ENCODE measurements around the gene CAPG. TPM values are rescaled to one million over a fixed set of nuclear protein-coding genes. Genes with fewer than 3 reads are reported as not detected.

CAPG gene, protein sequence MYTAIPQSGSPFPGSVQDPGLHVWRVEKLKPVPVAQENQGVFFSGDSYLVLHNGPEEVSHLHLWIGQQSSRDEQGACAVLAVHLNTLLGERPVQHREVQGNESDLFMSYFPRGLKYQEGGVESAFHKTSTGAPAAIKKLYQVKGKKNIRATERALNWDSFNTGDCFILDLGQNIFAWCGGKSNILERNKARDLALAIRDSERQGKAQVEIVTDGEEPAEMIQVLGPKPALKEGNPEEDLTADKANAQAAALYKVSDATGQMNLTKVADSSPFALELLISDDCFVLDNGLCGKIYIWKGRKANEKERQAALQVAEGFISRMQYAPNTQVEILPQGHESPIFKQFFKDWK
- polyA plus RNA-seq (ENCODE audit: insufficient read length in 3 of 3), result 100 to 1,000 TPM; 113 to 146 (median 116) TPM
- long read RNA-seq, donor 1, transcript CAPG-201 (10 exons, 1,442 nt), result minor isoform, 5 of 51 reads
- long read RNA-seq, donor 1, transcript CAPG-204 (10 exons, 1,151 nt), result major isoform, 39 of 51 reads
- long read RNA-seq, donor 1, partial matches to known transcripts, result 6 of 51 reads
- long read RNA-seq, donor 1, other reads (novel, unspliced or antisense), result 0 of 51 reads
- long read RNA-seq, donor 2, transcript CAPG-201 (10 exons, 1,442 nt), result minor isoform, 5 of 62 reads
- long read RNA-seq, donor 2, transcript CAPG-204 (10 exons, 1,151 nt), result major isoform, 47 of 62 reads
- long read RNA-seq, donor 2, partial matches to known transcripts, result 6 of 62 reads
- long read RNA-seq, donor 2, other reads (novel, unspliced or antisense), result 0 of 62 reads
- long read RNA-seq, donor 3, transcript CAPG-204 (10 exons, 1,151 nt), result major isoform, 19 of 33 reads
- long read RNA-seq, donor 3, partial matches to known transcripts, result 10 of 33 reads
- long read RNA-seq, donor 3, other reads (novel, unspliced or antisense), result 0 of 33 reads
- long read RNA-seq, donor 4, transcript CAPG-204 (10 exons, 1,151 nt), result major isoform, 64 of 107 reads
- long read RNA-seq, donor 4, partial matches to known transcripts, result 36 of 107 reads
- long read RNA-seq, donor 4, other reads (novel, unspliced or antisense), result 0 of 107 reads
- long read RNA-seq, donor 5, transcript CAPG-204 (10 exons, 1,151 nt), result major isoform, 20 of 32 reads
- long read RNA-seq, donor 5, partial matches to known transcripts, result 10 of 32 reads
- long read RNA-seq, donor 5, other reads (novel, unspliced or antisense), result 0 of 32 reads
- long read RNA-seq, donor 6, transcript CAPG-204 (10 exons, 1,151 nt), result major isoform, 25 of 40 reads
- long read RNA-seq, donor 6, partial matches to known transcripts, result 12 of 40 reads
- long read RNA-seq, donor 6, other reads (novel, unspliced or antisense), result 0 of 40 reads
- long read RNA-seq, donor 7, transcript CAPG-204 (10 exons, 1,151 nt), result major isoform, 24 of 63 reads
- long read RNA-seq, donor 7, transcript CAPG-212 (3 exons, 486 nt), result minor isoform, 11 of 63 reads
- long read RNA-seq, donor 7, partial matches to known transcripts, result 24 of 63 reads
- long read RNA-seq, donor 7, other reads (novel, unspliced or antisense), result 0 of 63 reads
- long read RNA-seq, donor 8, transcript CAPG-204 (10 exons, 1,151 nt), result major isoform, 9 of 10 reads
- long read RNA-seq, donor 8, partial matches to known transcripts, result 0 of 10 reads
- long read RNA-seq, donor 8, other reads (novel, unspliced or antisense), result 0 of 10 reads
- long read RNA-seq, donor 9, transcript CAPG-212 (3 exons, 486 nt), result minor isoform, 7 of 82 reads
- long read RNA-seq, donor 9, transcript CAPG-204 (10 exons, 1,151 nt), result major isoform, 52 of 82 reads
- long read RNA-seq, donor 9, partial matches to known transcripts, result 17 of 82 reads
- long read RNA-seq, donor 9, other reads (novel, unspliced or antisense), result 5 of 82 reads
- long read RNA-seq, donor 10, transcript CAPG-204 (10 exons, 1,151 nt), result major isoform, 38 of 220 reads
- long read RNA-seq, donor 10, partial matches to known transcripts, result 178 of 220 reads
- long read RNA-seq, donor 10, other reads (novel, unspliced or antisense), result 0 of 220 reads
- long read RNA-seq, donor 11, transcript CAPG-204 (10 exons, 1,151 nt), result major isoform, 14 of 21 reads
- long read RNA-seq, donor 11, partial matches to known transcripts, result 0 of 21 reads
- long read RNA-seq, donor 11, other reads (novel, unspliced or antisense), result 6 of 21 reads
- long read RNA-seq, donor 12, transcript CAPG-204 (10 exons, 1,151 nt), result major isoform, 59 of 101 reads
- long read RNA-seq, donor 12, partial matches to known transcripts, result 38 of 101 reads
- long read RNA-seq, donor 12, other reads (novel, unspliced or antisense), result 0 of 101 reads
- long read RNA-seq, donor 13, transcript CAPG-212 (3 exons, 486 nt), result minor isoform, 5 of 21 reads
- long read RNA-seq, donor 13, transcript CAPG-204 (10 exons, 1,151 nt), result major isoform, 15 of 21 reads
- long read RNA-seq, donor 13, partial matches to known transcripts, result 0 of 21 reads
- long read RNA-seq, donor 13, other reads (novel, unspliced or antisense), result 0 of 21 reads
- long read RNA-seq, donor 14, result 0 reads
- long read RNA-seq, donor 15, transcript CAPG-212 (3 exons, 486 nt), result minor isoform, 5 of 85 reads
- long read RNA-seq, donor 15, transcript CAPG-201 (10 exons, 1,442 nt), result minor isoform, 7 of 85 reads
- long read RNA-seq, donor 15, transcript CAPG-204 (10 exons, 1,151 nt), result major isoform, 45 of 85 reads
- long read RNA-seq, donor 15, partial matches to known transcripts, result 23 of 85 reads
- long read RNA-seq, donor 15, other reads (novel, unspliced or antisense), result 5 of 85 reads
- long read RNA-seq, donor 16, transcript CAPG-204 (10 exons, 1,151 nt), result major isoform, 32 of 483 reads
- long read RNA-seq, donor 16, transcript CAPG-212 (3 exons, 486 nt), result minor isoform, 8 of 483 reads
- long read RNA-seq, donor 16, partial matches to known transcripts, result 224 of 483 reads
- long read RNA-seq, donor 16, other reads (novel, unspliced or antisense), result 216 of 483 reads

DNA sequence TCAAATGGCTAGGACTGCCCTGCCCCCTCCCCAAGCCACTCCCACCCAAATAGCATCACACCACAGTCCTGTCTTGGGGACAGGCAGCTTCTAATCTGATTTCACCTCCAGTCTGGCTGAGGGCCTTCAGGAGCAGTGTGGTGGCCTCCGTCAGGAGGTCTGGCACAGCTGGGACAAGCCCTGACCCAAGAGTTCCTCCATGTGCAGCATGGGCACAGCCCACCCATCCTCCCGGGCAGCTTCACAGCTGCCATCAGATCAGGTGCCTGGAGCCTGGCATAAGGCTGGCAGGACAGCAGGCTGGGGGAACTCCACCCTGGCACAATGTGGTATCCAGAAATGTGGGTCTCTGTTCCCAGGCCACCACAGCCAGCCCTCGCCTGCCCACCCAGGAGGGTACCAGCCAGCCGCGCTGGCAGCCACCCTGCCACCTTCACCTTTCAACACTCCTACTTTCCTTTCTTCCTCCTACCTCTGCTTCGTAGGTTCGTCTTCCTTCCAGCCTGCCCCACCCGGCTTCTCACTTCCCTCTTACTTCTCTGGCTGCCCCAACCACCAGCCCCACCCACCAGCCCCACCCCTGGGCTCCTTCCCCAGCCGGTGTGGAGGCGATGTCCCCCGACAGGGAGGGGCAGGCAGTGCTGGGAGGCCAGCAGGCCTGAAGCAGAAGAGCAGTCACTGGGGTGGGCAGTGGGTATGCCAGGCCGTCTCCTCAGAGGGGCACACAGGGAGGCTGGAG is at the start of gene CAPG:
Gene CAPG (minus strand): TSS at position 522 of the 739 bp plus-strand sequence. CDS start 8,221 bp downstream, outside the sequence.
- no peak for DNase-seq

DNA sequence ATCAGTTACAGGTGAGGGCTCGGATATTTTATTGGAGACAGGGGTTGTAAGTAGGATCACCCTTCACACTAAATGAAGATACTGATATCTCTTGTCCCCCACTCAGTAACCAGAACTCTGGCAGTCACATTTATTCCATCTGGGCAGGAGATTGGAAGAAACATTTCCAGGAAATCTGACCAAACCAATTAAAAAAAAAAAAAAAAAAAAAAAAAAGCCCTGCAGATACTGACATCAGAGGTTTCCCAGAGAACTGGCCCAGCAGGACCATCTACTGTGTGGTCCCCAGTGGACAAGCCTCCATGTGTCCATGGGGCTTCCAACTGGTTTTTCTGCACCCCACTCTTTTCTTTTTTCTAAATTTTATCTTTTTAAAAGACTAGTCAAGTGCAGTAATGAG is 49.6 kb upstream of the CAPG start:
- no peak for DNase-seq

- no peak for DNase-seq
These were observed 48.7 kb upstream of the CAPG start for GRCh38 chr2:85458601-85459563.

DNA sequence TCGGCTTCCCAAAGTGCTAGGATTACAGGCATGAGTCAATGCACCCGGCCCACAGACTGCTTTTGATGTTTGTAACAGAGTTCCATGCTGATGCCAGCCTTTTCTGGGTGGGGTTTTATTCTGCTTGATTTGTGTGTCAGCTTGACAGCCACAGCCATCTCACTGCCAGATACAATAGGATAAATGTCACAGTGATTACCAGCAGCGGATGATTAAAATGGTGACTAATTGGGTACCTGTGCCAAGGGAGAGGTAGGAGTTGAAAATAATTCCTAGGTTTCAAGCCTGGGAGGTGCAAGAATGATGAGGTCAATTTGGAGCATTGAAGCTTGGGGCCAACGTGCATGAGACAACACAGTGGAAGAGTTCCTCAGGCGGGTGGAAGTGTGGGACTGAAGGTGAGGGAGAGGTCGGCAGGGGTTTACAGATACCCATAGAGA is 47.7 kb upstream of the CAPG start:
- no peak for DNase-seq

DNA sequence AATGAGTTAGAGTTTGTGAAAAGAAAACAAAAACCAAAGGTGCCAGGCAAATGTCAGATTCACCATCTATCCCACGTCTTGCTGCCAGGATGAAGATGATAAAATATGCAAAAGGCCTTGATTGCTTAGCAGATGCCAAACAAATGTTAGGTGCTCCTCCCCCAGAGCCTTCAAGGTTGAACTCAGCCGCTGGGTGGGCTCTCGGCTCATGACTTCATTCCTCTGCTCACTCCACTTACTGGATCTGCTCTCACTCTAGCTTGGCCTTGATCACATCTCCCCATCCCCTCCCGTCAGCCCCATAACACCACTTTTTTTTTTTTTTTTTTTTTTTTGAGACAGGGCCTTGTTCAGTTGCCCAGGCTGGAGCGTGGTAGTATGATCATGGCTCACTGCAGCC is 46.9 kb upstream of the CAPG start:
- DNase-seq, result no peak

- DNase-seq, result no peak
These were observed 45.5 kb upstream of the CAPG start for GRCh38 chr2:85455552-85456090.

DNA sequence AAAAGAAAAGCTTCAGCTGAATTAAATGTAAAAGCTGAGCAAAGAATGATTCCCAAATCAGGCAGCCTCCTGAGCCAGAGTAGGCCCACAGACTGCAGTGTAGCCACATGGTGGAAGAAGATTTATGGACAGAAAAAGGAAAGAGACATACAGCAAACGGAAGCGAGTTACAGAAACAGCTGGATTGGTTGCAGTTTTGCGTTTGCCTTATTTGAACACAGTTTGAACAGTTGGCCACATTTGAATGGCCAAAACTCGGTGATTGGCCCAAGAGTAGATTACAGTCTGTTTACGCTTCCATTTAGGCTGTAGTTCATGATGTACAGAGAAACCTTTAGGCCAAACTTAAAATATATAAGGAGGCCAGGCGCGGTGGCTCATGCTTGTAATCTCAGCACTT is 43.4 kb upstream of the CAPG start:
- DNase-seq, result no peak

- no peak for DNase-seq
These were observed 42.1 kb upstream of the CAPG start for GRCh38 chr2:85452237-85452636.

- DNase-seq, result no peak
These were observed 39.0 kb upstream of the CAPG start for GRCh38 chr2:85449214-85449588.

DNA sequence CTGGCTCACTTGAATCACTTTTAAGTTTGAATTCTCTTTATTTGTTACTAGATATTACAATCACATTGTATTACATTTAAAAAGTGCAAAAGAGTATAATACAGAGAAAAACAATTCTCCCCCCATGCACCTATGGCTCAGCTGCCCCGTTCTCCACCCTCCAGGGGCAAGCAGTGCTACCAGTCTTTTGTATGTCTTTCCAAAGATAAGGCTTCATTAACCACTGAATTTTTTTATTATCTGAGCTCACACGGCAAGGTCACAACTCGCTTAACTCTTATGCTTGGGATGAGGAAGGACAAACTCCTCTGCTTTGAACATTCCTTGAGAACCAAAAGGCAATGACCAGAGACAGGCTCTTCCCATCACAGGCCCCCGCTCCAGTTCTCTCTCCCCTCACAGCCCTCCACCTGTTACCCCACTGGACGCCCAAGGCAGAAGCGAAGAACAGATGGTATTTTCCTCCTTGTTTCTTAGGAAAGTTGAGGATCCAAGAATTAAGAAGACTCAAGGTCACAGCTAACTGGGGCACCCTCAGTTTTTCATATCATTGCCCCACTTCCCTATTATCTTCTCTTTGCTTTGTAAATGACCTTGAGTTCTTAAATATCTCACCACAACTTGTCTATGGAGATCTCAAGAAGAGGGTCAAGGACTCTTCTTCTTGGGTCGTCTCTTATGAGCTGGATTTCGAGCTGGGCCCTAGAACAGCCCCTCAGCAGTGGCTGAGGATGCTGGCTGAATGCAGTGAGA is 38.5 kb upstream of the CAPG start:
- DNase-seq, result no peak

- DNase-seq, result no peak
These were observed 37.0 kb upstream of the CAPG start for GRCh38 chr2:85447222-85447585.

DNA sequence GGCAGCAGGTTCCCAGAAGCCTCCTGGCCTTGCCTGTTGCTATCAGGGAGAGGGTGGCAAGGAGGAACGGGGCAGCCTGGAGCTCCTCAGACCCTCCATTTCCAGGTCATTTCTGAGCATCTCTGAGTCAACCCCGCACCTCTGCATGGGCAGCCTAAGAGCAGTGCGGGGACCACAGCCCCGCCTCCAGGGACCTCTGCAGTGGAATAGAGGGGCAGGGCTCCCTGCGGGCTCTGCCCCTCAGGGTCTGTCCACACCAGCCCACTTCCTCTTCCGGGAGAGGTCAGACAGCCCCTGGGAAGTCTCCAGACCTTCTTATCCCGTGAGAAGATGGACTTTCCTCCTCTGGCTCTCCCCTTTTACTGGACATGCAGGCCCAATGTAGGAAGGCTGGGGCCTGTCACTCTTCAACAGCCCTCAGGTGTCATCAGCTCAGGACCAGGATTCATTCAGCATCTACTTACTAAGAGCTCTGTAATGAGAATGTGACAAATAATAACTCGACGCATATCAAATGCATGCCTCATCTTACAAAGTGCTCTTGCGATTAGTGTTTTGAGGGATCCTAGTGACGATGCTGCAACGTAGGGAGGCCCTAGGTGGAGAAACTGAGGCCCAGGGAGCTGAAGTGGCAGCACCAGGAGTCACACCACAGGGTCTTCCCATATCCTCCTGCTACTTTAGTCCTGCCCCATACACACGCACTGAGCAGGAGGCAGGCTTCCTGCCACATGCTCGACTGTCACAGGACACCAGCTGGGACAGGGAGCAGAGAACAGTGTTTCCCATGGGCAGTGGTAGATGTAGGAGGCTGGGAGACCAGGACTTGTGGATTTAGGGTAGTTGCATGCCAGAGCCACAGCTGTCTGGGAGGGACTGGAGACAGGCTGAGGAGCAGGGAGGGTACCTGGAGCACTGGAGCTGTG is 36.4 kb upstream of the CAPG start:
- DNase-seq, result no peak

GRCh38 chr2:85445316-85446295 is 35.4 kb upstream of the CAPG start:
- DNase-seq, result no peak
